Motor neuron (in vitro differentiated cells): ENCODE data around the gene TECPR2. TPM values are rescaled to one million over a fixed set of nuclear protein-coding genes. Genes with fewer than 3 reads are reported as not detected.

Experiments used
- ATAC-seq, 8 experiments: fragments of 200-7000 bp; cut with Tn5 transposase; replicated peaks in 6 of 8; 2 replicates each; pipeline ENCODE4 v1.8.0; 2021; ENCODE audit warnings: mild to moderate bottlenecking in 8 of 8, moderate library complexity in 8 of 8
- H3K27ac ChIP-seq, 2 donors: fragments of 250-450 bp; sonication (Bioruptor Pico); 2 replicates each; pipeline ENCODE4 v1.9.0; 2021; ENCODE audit warnings: antibody characterized with exemption in 2 of 2, mild to moderate bottlenecking in 2 of 2, moderate library complexity in 1 of 2
- H3K4me1 ChIP-seq, 2 donors: fragments of 250-450 bp; sonication (Bioruptor Pico); replicated peaks in 1 of 2; 2 replicates each; pipeline ENCODE4 v1.6.1; 2021; ENCODE audit warnings: antibody characterized with exemption in 2 of 2, mild to moderate bottlenecking in 2 of 2, moderate library complexity in 1 of 2
- H3K4me3 ChIP-seq, 5 donors: fragments of 250-450 bp; sonication (Bioruptor Pico); 2 replicates each; pipeline ENCODE4 v1.9.0; 2021; ENCODE audit warnings: antibody characterized with exemption in 5 of 5, mild to moderate bottlenecking in 5 of 5, moderate library complexity in 4 of 5
- WGBS, 10 experiments: fragments of 450-650 bp; shearing (Covaris generic); methylation state at CpG; one replicate each; pipeline ENCODE4 v1.0.0; 2022; 5-methylcytosine and 5-hydroxymethylcytosine counted together
- in situ Hi-C, 9 experiments: fragments of 400-800 bp; cut with MboI; loops; one replicate each; pipeline ENCODE4 v1.15.0; 2021; ENCODE audit warnings: low sequenced_read_pairs in 9 of 9, low pct_unique_long_range_greater_than_20kb in 2 of 9; ENCODE audit not compliant: unreplicated experiment in 9 of 9
- total RNA-seq, 8 experiments: library from RNA; unstranded; fragments of 300-600 nt; gene quantifications; 2 replicates each; pipeline versions ENCODE4 v1.2.3 to v1.2.4, GENCODE V29; 2022

Gene TECPR2
- total RNA-seq, 8 experiments from 2014 or later: 6.5 to 14.2 (median 9.3) TPM

DNA sequence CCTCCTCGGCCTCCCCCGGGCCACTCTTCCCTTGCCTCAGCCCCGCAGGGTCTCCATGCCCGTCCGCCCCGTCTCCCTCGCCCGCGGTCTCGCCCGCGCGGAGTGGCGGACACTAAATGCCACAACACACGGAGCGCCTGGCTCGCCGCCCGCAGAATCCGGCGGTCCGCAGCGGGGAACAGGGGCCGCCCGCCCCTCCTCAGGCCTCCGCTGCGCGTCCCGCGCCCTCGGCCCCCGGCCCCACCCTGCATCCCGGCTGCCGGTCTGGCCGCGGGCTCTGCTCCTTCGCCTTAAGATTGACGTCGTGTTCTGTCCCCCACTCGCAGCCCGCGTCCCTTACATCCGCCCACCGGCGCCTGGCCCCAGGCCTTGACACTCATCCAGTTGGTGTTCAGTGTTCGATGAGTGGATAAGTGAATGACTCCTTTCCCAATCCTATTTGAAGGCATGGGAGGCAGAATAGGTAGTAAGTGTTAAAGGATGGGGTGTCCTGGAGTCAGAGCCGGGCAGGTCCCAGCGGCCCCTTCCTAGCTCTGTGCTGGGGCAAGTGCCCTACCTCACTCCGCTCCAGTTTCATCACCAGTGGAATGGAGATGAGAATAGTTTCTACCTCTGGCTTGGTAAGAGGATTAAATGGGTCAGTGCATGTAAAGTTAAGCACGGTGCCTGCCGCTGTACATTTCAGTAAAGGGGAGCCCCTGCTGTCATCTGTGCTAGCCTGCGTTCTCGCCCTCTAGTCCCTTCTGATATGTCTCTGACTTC is 622 bp downstream of the TECPR2 start:
- ATAC-seq: peak in 7 of 8 experiments; percentile 17 to 67 (median 56)
- H3K27ac ChIP-seq: peak overlapping the region; percentile 83 to 86
- WGBS, 10 experiments: 0 to 33% (median 4%) methylated on average over 1 to 11 of the region's 53 CpGs; no CpG with 5 or more reads in 3 of the 10 experiments
- H3K4me1 ChIP-seq: peaks cover 12 to 15% of the 10 kb centered on the region in 2 donors
- peak overlapping the region; percentile 80 to 98 (median 87) for H3K4me3 ChIP-seq
- in situ Hi-C loops: no loop called here

DNA sequence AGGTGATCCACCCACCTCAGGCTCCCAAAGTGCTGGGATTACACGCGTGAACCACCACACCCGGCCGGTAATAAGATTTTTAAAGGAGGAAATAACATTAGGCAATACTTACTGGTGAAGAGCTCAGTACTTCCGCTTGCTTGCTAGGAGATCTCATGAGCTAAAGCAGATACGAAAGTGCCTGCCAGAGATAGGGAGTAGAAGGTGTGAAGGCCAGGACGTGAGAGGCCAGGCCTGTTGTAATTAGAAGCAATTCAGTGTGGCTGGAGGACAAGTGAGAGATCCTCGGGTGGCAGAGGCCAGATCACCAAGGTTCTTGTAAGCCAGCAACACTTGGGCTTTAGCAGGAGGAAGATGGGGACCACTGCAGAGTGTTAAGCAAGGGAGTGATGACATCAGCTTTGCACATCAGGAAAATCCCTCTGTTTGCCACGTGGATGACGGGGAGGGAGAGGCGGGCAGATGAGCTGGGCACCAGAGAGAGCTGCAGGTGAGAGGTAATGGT is 7.6 kb downstream of the TECPR2 start:
- no peak overlapping the region for H3K4me3 ChIP-seq
- no peak overlapping the region for H3K27ac ChIP-seq
- H3K4me1 ChIP-seq: no peaks in the 10 kb centered on the region
- in situ Hi-C loops: no loop called here
- ATAC-seq: peak in 1 of 8 experiments; percentile 14
- 80 to 100% (median 92%) methylated on average over 1 to 8 of the region's 11 CpGs; no CpG with 5 or more reads in 1 of the 10 experiments for WGBS, 10 experiments

DNA sequence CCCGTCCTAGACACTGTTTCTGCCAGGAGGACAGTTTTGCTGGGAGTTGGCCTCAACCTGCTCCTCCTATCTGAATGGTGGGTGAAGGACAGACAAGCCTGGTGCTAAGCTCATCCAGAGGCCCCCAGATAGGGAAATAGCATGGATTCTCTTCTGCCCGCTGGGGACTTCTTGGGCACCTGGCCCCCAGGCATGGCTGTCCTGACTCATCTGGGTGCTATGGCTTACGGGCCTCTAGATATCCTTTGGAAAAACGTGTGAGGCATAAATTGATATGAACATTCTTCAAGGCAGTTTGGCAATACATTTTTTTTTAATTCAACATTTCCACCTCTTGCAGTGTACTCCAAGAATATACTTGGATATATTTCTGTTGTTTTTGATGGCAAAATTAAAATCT is 8.6 kb downstream of the TECPR2 start:
- ATAC-seq: no peak
- H3K4me3 ChIP-seq: no peak overlapping the region
- in situ Hi-C loops: no loop called here
- 50 to 100% (median 68%) methylated on average over 1 to 4 of the region's 4 CpGs; no CpG with 5 or more reads in 2 of the 10 experiments for WGBS, 10 experiments
- H3K4me1 ChIP-seq: no peaks in the 10 kb centered on the region
- H3K27ac ChIP-seq: no peak overlapping the region

DNA sequence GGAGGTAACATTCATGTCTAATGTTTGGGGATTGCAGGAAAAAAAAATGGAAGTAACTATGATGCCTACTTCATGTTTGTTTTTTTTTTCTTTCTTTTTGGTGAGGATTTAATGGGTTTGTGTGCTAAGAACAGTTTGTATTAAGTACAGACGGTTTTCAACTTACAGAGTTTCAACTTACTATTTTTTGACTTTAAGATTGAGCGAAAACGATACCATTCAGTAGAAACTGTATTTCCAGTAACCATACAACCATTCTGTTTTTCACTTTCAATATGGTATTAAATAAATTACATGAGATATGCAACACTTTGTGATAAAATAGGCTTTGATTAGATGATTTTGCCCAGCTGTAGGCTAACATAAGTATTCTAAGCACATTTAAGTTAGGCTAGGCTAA is 10.4 kb downstream of the TECPR2 start:
- no peak for ATAC-seq

DNA sequence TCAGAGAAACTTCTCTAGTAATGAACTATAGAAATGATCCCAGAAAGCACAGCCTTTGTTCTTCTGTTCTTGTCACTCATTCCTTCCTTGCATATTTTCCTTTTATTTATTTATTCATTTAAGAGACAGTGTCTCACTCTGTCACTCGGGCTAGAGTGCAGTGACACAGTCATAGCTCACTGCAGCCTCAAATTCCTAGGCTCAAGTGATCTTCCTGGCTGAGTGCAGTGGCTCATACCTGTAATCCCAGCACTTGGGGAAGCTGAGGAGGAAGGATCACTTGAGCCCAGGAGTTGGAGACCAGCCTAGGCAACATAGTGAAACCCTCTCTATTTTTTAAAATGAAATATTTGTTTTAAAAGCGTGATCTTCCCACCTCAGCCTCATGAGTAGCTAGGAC is 11.5 kb downstream of the TECPR2 start:
- Histone ChIP-seq H3K4me3 (no peak overlapping the region), H3K27ac (no peak overlapping the region), H3K4me1 (no peaks in the 10 kb centered on the region)
- ATAC-seq: no peak
- 48 to 100% (median 93%) methylated on average over 1 to 2 of the region's 2 CpGs; no CpG with 5 or more reads in 1 of the 10 experiments for WGBS, 10 experiments
- in situ Hi-C loops: no loop called here

More for the DNA sequence above, 10.4 kb downstream of the TECPR2 start:
- 80 to 100% (median 94%) methylated on average over 2 to 3 of the region's 3 CpGs; no CpG with 5 or more reads in 1 of the 10 experiments for WGBS, 10 experiments
- Histone ChIP-seq H3K27ac (no peak overlapping the region), H3K4me3 (no peak overlapping the region), H3K4me1 (no peaks in the 10 kb centered on the region)
- in situ Hi-C loops: no loop called here

DNA sequence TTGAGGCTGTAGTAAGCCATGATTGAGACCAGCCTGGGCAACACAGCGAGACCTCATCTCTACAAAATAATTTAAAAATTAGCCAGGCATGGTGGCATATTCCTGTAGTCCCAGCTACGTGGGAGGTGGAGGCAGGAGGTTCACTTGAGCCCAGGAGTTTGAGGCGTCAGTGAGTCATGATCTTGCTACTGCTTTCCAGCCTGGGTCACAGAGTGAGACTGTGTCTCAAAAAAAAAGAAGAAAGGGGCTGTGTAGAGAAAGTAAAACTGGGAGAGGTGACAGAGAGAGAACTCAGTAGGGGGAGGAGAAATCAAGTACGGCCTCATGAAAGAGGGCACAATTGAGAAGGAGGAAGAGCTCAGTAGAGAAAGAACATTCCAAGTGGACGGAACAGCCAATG is 12.4 kb downstream of the TECPR2 start:
- H3K27ac ChIP-seq: no peak overlapping the region
- H3K4me1 ChIP-seq: no peaks in the 10 kb centered on the region
- no peak overlapping the region for H3K4me3 ChIP-seq
- in situ Hi-C loops: no loop called here
- ATAC-seq: no peak
- WGBS, 10 experiments: 83 to 100% (median 94%) methylated on average over 1 to 4 of the region's 5 CpGs; no CpG with 5 or more reads in 1 of the 10 experiments

DNA sequence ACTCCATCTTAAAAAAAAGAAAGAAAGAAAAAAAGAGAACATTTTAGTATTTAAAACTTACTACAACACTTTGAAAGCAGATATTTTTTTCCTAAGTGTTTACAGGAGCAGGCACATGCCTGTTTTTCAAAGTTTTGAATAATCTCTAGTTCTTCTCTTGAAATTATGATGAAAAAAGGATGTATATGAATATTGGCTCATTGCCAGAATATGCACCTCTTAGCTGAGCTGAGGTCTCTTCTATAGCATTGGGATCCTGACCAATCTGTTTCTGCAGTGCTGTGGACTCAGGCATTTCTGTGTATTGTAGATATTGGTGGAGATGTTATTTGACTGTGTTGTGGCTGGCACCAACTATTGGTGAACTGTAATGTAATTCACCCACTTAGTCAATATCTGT is 15.0 kb downstream of the TECPR2 start:
- no peak for ATAC-seq
- Histone ChIP-seq H3K27ac (no peak overlapping the region), H3K4me1 (no peaks in the 10 kb centered on the region), H3K4me3 (no peak overlapping the region)
- in situ Hi-C loops: no loop called here

DNA sequence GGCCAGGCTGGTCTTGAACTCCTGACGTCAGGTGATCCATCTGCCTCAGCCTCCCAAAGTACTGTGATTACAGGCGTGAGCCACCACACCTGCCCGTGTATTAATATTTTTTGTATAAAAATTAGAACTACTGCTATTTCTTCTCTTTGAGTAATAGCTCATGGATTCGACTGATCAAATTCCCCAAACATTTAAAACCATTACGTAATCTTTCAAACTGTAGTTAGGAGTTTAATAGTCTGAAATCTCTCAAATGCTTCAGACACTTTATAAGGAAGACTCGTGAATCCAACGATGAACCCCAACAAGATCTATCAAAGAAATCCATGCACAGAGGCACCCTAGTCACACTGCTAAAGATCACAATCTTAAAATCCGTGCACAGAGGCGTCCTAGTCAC is 16.1 kb downstream of the TECPR2 start:
- no peak overlapping the region for H3K4me3 ChIP-seq
- in situ Hi-C loops: no loop called here
- no peak for ATAC-seq
- WGBS, 10 experiments: 78 to 100% (median 98%) methylated on average over 3 to 6 of the region's 9 CpGs; no CpG with 5 or more reads in 1 of the 10 experiments
- no peaks in the 10 kb centered on the region for H3K4me1 ChIP-seq
- H3K27ac ChIP-seq: no peak overlapping the region

DNA sequence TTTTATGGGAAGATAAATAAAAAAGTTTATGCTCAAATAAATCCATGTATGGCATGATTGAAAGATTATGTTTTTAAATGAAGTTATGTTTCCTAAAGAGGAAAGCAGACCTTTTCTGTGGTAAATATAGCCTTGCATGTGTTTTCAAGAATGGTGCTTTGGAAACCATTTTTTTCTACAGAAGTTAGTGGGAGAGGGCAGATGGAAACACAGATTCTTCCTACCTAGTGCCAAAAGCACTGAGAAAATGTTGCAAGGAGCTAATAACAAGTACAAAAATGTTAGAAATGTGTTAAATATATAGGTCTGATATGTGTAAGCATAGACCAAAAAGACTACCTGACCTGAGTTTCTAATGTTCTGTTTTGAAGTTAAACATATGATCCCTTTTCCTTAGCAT is 24.3 kb downstream of the TECPR2 start:
- no peak for ATAC-seq
- no peak overlapping the region for H3K4me3 ChIP-seq
- in situ Hi-C loops: no loop called here
- H3K27ac ChIP-seq: no peak overlapping the region
- H3K4me1 ChIP-seq: peaks cover 0 to 3% of the 10 kb centered on the region in 2 donors

DNA sequence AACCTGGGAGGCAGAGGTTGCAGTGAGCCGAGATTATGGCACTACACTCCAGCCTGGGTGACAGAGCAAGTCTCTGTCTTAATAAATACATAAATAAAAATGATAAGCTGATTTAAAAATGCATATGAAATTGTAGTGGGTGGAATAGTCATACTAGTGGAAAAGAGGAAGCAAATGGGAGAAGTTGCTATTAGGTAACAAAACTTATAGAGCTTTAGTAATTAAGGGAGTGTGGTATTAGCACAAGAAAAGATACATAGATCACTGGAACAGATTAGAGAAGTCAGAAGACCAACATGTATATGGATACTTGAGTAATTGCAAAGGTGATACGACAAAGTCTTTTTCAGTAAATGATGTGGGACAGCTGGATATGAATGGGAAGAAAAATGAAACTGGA is 26.5 kb downstream of the TECPR2 start:
- in situ Hi-C loops: no loop called here
- ATAC-seq: no peak
- Histone ChIP-seq H3K4me1 (peaks cover 0 to 3% of the 10 kb centered on the region in 2 donors), H3K4me3 (no peak overlapping the region), H3K27ac (no peak overlapping the region)
- WGBS, 10 experiments: 60 to 100% (median 94%) methylated on average over 1 to 2 of the region's 2 CpGs; no CpG with 5 or more reads in 1 of the 10 experiments

DNA sequence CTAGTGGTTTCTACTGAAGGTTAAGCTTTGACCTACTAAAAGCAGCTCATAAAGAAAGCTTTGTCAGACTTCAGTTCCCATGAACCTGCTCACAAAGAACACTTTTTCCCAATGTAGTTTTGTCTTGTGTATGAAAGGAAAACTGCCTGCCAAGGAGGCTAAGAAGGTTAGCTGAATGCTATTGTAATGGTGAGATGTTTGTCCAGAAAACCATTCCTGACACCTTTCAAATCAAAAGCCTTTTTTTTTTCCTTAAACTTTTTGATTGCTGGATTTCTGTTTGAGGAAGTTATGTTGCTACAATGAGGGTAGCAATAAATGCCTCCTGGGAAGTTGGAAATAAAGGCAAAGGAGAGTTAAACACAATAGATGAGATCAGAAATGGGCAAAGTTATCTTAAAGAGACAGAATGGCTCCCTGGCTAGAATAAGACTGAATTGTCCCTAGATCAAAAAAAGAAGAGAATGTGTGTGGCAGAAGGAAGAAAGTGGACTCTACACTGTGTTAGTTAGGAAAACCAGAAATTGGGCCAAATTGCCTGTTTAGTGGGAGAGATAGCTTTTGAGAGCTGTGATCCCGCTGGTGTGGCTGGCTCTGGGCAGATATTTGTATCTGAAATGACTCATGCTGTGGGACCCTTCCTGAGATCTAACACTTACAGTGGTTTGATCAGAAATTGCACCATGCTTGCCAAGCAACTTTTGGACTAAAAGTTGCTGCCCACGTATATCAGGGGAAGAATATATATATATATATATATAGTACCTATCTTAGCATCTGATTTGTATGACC is 27.5 kb downstream of the TECPR2 start:
- 39 to 100% (median 71%) methylated on average over 1 to 2 of the region's 2 CpGs; no CpG with 5 or more reads in 3 of the 10 experiments for WGBS, 10 experiments

DNA sequence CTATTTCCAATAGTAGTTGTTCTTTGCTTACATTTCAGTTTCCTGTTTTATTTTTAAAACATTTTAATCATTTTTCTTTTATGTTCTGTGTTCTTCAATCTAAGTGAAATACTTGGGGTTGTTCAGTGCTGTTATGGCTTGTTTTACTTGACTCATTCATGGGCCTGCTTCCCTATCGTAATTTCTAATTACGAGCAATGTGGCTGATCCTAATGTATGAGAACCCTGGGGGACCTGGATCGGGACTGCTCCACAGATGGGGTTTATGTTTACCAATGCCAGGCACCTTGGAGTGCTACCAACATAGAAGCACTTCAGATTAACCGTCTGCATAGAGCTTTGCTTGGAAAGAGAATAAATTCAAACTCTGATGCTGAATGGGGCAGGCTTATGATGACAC is 29.8 kb downstream of the TECPR2 start:
- WGBS, 10 experiments: 45 to 100% (median 82%) methylated on average over 1 to 4 of the region's 4 CpGs
- H3K27ac ChIP-seq: no peak overlapping the region
- no peak overlapping the region for H3K4me3 ChIP-seq
- no peak for ATAC-seq
- in situ Hi-C loops: no loop called here
- H3K4me1 ChIP-seq: peaks cover 0 to 3% of the 10 kb centered on the region in 2 donors

More for the DNA sequence above, 27.5 kb downstream of the TECPR2 start:
- Histone ChIP-seq H3K27ac (no peak overlapping the region), H3K4me3 (no peak overlapping the region), H3K4me1 (peaks cover 0 to 3% of the 10 kb centered on the region in 2 donors)
- in situ Hi-C loops: no loop called here
- ATAC-seq: peak in 1 of 8 experiments; percentile 32

DNA sequence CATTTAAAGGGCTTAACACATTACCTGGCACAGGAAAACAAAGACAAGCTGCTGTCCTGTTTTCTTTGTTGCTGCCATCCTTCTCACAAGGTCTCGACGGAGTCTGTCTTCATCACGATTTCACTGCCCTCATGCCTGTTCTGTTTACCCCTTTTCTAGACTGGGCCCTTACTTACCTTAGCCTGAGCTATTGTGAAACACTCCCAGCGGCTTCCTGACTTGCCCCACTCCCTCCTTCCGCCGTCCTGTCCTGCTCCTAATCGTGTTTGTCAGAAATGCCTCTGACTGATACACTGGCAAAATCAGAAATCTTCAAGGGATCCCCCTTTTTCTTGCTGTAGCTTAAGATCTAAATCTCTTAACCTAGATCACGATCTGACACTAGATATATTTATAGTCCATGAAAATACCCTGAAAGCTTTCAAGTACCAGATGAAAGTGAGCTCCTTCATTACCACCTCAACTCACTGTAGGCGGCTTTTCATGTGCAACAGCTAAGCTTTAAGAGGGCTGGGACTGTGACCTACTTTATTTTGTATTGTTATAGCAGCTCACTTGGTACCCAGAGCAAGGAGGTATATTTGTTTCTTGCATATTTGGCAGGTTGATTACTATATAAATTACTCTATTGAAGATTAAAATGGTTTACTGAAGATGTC is 32.1 kb downstream of the TECPR2 start:
- no peak for ATAC-seq
- peaks cover 0 to under 1% of the 10 kb centered on the region in 2 donors for H3K4me1 ChIP-seq
- in situ Hi-C loops: no loop called here
- H3K4me3 ChIP-seq: no peak overlapping the region
- no peak overlapping the region for H3K27ac ChIP-seq
- 33 to 100% (median 71%) methylated on average over 1 to 9 of the region's 9 CpGs for WGBS, 10 experiments
